NCI-H146 (cell line): ENCODE data around the gene CLDN18.
A peak's percentile ranks its signal among the peaks of the same experiment; 100 is the strongest.

Experiments
- DNase-seq: peaks from one replicate; lab custom pipeline; 2025; lab: John Stamatoyannopoulos, UW

CLDN18 gene

DNA sequence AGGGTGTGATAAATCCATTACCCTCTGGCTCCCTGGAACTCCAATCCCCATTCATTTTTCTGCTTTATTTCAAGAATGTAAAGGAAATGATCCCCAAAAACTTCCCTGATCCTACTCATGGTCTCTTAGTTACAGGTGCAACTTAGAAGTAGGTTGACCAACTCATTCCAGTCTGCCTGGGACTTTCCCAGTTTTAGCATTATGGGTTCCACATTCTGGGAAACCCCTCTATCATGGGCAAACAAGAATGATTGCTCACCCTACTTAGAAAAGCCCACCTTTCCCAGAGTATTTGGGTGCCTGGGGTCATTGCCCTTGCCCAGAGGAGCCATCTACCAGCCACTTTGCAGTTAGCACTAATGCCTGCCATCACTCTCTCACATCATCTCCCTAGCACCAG lies 15.6 kb downstream of the CLDN18 start:
- no peak for DNase-seq

- no peak for DNase-seq
These were observed 17.9 kb downstream of the CLDN18 start for GRCh38 chr3:138027821-138028220.

DNA sequence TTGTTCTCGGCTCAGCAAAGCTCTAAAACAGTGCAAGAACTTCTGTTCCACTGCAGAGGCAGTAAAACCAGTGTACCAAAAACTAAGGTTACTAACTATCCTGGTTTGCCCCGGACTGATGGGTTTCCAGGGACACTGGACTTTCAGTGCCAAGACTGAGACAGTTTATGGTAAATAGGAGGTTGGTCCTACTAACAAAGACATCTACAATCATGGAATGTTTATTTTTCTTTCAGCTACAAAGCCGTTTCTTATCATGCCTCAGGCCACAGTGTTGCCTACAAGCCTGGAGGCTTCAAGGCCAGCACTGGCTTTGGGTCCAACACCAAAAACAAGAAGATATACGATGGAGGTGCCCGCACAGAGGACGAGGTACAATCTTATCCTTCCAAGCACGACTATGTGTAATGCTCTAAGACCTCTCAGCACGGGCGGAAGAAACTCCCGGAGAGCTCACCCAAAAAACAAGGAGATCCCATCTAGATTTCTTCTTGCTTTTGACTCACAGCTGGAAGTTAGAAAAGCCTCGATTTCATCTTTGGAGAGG lies 20.8 kb downstream of the CLDN18 start:
- no peak for DNase-seq

DNA sequence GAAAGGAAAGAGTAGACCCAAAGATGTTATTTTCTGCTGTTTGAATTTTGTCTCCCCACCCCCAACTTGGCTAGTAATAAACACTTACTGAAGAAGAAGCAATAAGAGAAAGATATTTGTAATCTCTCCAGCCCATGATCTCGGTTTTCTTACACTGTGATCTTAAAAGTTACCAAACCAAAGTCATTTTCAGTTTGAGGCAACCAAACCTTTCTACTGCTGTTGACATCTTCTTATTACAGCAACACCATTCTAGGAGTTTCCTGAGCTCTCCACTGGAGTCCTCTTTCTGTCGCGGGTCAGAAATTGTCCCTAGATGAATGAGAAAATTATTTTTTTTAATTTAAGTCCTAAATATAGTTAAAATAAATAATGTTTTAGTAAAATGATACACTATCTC lies 21.6 kb downstream of the CLDN18 start:
- no peak for DNase-seq

DNA sequence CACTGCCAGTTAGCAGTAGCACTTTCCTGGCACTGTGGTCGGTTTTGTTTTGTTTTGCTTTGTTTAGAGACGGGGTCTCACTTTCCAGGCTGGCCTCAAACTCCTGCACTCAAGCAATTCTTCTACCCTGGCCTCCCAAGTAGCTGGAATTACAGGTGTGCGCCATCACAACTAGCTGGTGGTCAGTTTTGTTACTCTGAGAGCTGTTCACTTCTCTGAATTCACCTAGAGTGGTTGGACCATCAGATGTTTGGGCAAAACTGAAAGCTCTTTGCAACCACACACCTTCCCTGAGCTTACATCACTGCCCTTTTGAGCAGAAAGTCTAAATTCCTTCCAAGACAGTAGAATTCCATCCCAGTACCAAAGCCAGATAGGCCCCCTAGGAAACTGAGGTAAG lies 22.6 kb downstream of the CLDN18 start:
- DNase-seq, result no peak

DNA sequence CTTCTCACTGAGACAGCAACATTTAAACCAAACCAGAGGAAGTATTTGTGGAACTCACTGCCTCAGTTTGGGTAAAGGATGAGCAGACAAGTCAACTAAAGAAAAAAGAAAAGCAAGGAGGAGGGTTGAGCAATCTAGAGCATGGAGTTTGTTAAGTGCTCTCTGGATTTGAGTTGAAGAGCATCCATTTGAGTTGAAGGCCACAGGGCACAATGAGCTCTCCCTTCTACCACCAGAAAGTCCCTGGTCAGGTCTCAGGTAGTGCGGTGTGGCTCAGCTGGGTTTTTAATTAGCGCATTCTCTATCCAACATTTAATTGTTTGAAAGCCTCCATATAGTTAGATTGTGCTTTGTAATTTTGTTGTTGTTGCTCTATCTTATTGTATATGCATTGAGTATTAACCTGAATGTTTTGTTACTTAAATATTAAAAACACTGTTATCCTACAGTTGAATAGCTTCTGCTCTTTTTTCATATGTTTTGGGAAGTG lies 23.3 kb downstream of the CLDN18 start:
- no peak for DNase-seq

DNA sequence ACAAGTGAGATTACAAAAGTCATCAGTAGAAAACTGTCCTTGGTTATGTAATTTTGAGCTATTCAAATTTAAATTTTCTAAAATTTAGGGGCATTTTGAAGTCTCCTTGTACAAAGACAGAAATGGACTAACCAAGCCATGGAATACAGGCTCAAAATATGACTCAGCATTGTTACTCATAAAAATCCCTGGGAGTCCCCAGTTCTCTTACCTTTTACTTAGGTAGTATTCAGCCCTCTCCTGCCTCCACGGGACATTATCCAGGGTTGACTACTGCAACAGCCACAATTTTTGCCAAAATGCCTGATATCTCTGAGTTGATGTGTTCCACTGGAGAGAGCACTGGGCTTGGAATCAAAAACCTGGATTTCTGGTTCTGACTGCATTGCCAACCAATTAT lies 25.0 kb downstream of the CLDN18 start:
- DNase-seq, result no peak

- DNase-seq, result no peak
These were observed 26.6 kb downstream of the CLDN18 start for GRCh38 chr3:138036572-138036971.

DNA sequence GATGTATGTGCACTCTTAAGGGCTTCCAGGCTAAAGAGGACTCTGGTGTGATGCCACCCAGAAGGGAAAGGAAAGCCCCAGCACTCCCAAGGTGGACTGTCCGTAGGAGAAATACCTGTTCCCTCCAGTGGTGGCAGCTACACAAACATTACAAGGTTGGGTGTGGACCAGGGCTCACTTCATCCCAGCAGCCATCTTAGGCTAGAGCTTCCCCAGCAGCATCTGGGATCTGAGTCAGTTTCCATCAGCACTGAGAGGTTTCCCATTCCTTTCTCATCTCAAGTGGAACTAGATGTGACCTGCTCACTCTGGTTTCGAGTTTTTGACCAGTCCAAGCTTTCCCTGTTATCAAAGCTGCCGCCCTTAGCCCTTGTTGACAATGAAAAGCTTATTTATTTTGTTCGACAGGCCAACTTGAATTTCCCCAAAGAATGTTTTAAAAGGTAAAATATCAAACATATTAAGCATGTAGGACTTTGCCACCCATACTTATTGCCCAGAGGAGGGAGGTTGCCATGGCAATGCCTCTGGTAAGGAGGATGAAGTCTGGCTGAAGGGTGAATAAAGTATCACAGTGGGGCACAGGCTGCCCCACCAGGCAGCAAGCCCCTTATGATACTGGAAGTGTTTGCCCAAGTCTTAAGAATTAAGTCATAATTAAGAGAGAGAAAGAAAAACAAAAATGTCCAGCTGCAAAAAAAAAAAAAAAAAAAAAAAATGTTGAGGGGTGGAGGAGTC lies 28.9 kb downstream of the CLDN18 start:
- DNase-seq, result no peak

- no peak for DNase-seq
These were observed 32.1 kb downstream of the CLDN18 start for GRCh38 chr3:138042043-138042442.

- no peak for DNase-seq
These were observed 33.5 kb downstream of the CLDN18 start for GRCh38 chr3:138043266-138044029.

DNA sequence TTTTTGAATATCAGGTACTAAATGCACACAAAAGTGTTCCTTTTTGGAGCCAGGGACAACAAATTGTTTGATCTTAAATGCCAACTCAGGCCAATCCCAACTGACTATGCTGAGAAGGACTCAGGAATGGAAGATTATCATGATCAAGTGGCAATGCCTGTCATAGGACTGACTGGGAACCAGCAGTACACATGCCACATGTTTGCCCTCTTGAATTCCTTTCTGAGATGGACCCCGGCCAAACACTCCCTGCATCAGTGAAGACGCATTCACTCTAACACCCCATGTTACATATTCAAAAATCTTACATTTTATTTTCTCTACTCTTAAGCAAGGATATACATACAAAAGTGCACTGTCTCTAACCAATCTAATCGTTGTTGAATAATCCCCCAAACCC lies 36.1 kb downstream of the CLDN18 start:
- no peak for DNase-seq

DNA sequence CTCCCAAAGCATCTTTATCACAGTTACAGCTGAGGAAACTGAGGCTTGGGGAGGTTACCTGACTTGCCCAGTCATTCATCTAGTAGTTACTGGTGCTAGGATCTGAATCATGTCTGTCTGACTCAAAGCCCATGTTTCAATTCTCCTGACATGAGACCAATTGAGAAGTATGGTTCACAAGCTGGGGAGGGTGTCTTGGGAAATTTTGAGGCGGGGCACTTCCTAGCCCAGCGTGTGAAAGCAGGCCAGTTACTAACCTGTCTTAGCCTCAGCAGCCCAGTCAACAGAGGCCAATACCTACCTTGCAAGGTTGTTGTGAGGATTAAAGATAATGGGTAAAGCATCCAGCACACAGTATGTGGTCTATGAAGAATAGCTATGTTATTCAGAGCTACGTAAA lies 37.0 kb downstream of the CLDN18 start:
- DNase-seq, result no peak

GRCh38 chr3:138047596-138048158 lies 37.7 kb downstream of the CLDN18 start:
- DNase-seq, result no peak

DNA sequence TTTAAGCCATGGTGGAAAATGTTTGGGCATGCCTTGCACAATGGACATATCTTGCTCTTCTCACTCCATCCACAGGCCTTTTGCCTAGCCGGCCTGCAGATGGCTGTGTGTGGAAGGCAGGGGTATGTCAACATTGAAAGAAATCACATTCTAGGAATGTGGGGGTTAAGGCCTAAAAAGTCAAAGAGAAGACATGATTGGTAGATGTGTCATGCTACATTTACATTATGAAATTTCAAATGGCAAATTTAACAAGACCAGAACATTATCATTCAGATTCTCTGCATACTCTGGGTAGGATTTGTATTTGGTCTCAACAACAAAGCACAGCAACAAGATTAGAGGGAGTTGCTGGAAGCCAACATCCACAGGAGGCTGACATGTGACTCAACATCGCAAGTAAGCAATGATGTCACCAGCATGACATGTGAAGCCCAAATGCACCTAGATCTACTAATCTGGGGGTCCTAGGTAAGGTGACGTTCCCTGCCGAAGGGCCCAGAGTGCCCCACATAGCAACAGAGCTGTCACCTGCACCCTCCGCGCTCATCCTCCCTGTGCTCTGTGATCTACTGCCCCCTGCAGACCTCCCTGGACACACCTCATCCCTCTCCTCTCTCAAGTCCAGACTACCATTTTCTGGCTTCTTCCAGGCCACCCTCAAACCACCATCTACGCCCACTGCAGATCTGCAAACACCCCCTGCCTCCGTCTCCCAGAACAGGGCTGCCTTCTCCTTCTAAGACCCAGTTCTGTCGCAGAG lies 39.4 kb downstream of the CLDN18 start:
- peak; percentile 35 for DNase-seq

DNA sequence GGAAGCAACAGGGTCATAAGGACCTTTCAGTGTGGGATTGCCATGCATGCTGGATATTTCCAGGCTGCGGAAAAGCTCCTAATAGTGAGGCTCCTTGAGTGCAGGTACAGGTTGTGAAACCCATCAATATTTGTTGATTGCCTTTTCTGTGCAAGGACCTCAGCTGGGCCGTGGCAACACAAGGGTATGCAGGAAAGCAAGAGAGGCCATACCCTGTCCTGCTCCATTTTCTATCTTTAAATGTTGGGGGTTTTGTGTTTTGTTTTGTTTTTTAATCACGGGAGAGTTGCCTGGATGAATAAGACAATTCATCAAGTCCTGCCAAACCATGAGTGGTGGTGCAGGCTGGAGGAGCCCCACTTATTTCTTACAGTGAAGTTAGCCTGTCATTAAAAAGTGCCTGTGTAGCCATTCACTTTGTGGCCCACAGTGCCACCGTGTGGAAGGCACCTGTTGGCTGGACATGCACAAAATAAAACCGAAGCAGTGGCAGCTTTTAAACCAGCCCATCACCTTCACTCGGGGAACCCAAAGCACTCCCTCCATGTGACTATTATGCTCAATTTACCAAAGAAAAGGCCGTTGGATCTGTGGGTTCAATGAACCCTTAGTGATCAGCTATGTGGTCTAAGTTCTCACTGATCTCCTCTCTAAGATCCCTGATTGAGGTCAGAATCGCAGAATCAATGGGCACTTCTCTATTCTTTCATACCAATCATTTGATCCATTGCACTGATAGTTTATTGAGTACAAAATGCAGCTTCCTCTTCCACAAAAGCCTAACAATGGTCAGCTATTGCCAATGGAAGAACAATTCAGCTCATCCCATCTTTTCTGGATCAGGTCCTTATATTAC lies 42.2 kb downstream of the CLDN18 start:
- DNase-seq, result peak; percentile 78

DNA sequence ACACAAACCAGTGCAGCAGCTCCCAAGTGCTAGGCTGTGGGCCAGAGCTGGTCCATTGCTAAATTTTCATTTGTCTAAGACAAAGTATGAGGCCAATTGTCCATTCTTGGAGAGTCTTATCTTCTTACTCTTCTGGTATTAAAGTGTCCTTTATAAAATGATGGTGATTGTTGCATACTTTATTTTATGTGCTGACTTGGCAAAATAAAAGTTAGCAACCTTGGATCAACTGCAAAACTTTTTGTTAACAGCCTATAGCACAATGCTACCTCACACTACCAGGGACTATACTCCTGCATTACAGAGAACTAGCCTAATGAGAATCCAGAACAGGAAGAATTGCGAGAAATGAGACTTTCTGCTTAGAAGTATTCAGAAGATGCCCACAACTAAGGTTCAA lies 44.1 kb downstream of the CLDN18 start:
- no peak for DNase-seq

DNA sequence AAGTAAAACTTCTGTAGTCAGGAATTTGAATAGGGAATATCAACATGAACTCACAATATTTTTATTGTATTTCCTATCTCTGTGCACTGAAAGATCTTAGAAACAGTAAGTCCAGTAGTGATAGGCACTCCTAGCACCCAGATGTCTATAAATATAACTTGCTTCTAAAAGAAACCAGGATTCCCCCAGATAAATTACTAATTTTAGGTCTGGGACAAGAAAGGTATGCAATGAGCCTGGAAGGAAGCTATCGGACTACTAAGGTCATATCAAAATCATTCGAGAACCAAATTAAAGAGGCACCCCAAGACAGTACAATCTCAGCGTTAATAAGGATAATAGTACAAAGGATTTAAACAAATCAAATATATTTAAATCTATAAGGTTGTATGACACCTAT lies 47.4 kb downstream of the CLDN18 start:
- DNase-seq, result no peak

DNA sequence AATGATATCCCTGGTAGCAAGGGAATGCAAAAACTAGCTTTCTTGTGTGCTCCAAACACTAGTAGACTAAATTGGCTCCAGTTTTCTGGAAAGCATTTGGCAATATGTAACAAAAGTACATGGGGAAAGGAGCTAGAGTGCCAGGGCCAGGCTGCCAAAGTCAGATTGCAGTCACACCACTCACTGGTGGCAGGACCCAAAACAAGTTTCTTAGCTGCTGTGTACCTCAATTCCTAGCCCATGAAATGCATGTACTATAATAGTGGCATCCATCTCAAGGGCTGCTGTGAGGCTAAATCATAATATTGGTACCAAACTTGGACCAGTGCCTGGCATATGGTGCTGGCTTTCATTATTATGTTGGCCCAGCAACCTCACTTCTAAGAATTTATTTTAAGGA lies 49.3 kb downstream of the CLDN18 start:
- DNase-seq, result no peak

DNA sequence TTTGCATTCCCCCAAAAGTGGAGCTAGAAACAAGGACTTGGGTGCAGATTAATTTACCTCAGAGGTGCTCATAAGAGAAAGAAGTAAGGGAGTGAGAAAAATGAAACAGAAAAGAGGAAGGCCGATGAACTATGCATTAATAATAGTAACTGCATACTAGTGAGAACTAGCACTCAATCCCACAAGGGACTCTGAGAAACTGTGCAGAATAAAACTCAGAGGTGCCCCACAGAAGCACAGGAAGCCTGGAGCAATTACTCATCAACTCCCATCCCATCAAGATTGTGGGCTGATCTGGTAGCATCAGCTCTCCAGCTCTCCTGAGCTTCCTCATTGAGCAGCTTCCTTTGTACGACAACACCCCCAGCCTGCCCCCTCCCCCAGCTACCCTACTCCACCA lies 50.8 kb downstream of the CLDN18 start:
- DNase-seq, result no peak

DNA sequence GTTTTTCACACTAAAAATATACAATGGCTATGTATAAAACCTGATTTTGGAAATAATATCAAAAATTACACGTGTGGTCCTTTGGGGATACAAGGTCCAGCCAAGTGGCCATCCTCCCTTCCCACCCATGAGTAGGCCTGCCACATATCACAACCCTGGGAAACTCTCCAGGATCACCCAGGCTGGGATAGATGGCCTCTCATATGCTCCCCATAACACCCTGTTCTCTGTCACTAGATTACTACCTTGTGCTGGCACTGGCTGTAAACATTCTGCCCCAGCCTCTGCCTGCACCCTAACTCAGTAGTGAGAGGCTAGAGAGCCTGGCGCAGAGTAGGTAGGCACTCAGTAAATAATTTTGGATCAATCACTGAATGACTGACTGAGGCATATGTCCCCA lies 52.1 kb downstream of the CLDN18 start:
- no peak for DNase-seq
